Activated naive CD8-positive, alpha-beta T cell (primary cell): ENCODE data around the gene AGO4.
A peak's percentile ranks its signal among the peaks of the same experiment; 100 is the strongest.
"Not testable (repeated sequence)": the region's sequence is repeated elsewhere in the genome, so short reads cannot be mapped to it uniquely, and the experiment has no call there.

ENCODE experiments used
- H3K27ac Mint-ChIP-seq: one replicate; pipeline ENCODE4 v1.8.0; 2021; ENCODE audit warnings: mixed read lengths
- H3K27me3 Mint-ChIP-seq: one replicate; pipeline ENCODE4 v1.8.0; 2021; ENCODE audit warnings: mixed read lengths
- H3K36me3 Mint-ChIP-seq: one replicate; pipeline ENCODE4 v1.8.0; 2021; ENCODE audit warnings: mixed read lengths
- H3K4me1 Mint-ChIP-seq: one replicate; pipeline ENCODE4 v1.8.0; 2021; ENCODE audit warnings: low read depth, mixed read lengths
- H3K4me3 Mint-ChIP-seq: one replicate; pipeline ENCODE4 v1.8.0; 2021; ENCODE audit warnings: mild to moderate bottlenecking, mixed read lengths
- H3K9me3 Mint-ChIP-seq: one replicate; pipeline ENCODE4 v1.8.0; 2021; ENCODE audit warnings: low read depth, mixed read lengths

The AGO4 gene

GRCh38 chr1:35807614-35808449 is at the start of gene AGO4:
Gene AGO4 (plus strand): TSS chr1:35808016. CDS start chr1:35808417, 401 bp downstream.
- H3K9me3 Mint-ChIP-seq: no peaks in the 10 kb centered on the region
- H3K27ac Mint-ChIP-seq: peak within 1 kb of the TSS; percentile 84
- H3K4me1 Mint-ChIP-seq: peaks cover 31% of the 10 kb centered on the region
- H3K27me3 Mint-ChIP-seq: no peaks in the 10 kb centered on the region
- no peaks in the 10 kb centered on the region for H3K36me3 Mint-ChIP-seq
- peak within 1 kb of the TSS; percentile 92 for H3K4me3 Mint-ChIP-seq

GRCh38 chr1:35762141-35762540 is 45.7 kb upstream of the AGO4 start:
- no peak overlapping the region for H3K27ac Mint-ChIP-seq
- H3K9me3 Mint-ChIP-seq: no peaks in the 10 kb centered on the region
- no peak overlapping the region for H3K4me3 Mint-ChIP-seq
- no peaks in the 10 kb centered on the region for H3K4me1 Mint-ChIP-seq
- H3K36me3 Mint-ChIP-seq: peaks cover 12% of the 10 kb centered on the region
- no peaks in the 10 kb centered on the region for H3K27me3 Mint-ChIP-seq

GRCh38 chr1:35763201-35763600 is 44.6 kb upstream of the AGO4 start:
- Mint-ChIP-seq H3K27me3 (no peaks in the 10 kb centered on the region), H3K27ac (no peak overlapping the region), H3K36me3 (peaks cover 12% of the 10 kb centered on the region), H3K4me3 (no peak overlapping the region), H3K9me3 (no peaks in the 10 kb centered on the region), H3K4me1 (no peaks in the 10 kb centered on the region)

GRCh38 chr1:35764283-35764682 is 43.5 kb upstream of the AGO4 start:
- Mint-ChIP-seq H3K27ac (no peak overlapping the region), H3K9me3 (no peaks in the 10 kb centered on the region), H3K27me3 (no peaks in the 10 kb centered on the region), H3K36me3 (peaks cover 9% of the 10 kb centered on the region), H3K4me3 (no peak overlapping the region), H3K4me1 (peaks cover 6% of the 10 kb centered on the region)

- Mint-ChIP-seq H3K9me3 (no peaks in the 10 kb centered on the region), H3K4me3 (peak overlapping the region; percentile 85), H3K27me3 (no peaks in the 10 kb centered on the region), H3K36me3 (no peaks in the 10 kb centered on the region), H3K27ac (peak overlapping the region; percentile 68), H3K4me1 (peaks cover 10% of the 10 kb centered on the region)
Measured at GRCh38 chr1:35768350-35769187, 39.2 kb upstream of the AGO4 start.

GRCh38 chr1:35769188-35769758 is 38.5 kb upstream of the AGO4 start:
- H3K27ac Mint-ChIP-seq: peak overlapping the region; percentile 68
- no peaks in the 10 kb centered on the region for H3K27me3 Mint-ChIP-seq
- no peaks in the 10 kb centered on the region for H3K9me3 Mint-ChIP-seq
- H3K4me1 Mint-ChIP-seq: peaks cover 10% of the 10 kb centered on the region
- peak overlapping the region; percentile 97 for H3K4me3 Mint-ChIP-seq
- no peaks in the 10 kb centered on the region for H3K36me3 Mint-ChIP-seq

GRCh38 chr1:35773711-35774110 is 34.1 kb upstream of the AGO4 start:
- H3K4me3 Mint-ChIP-seq: no peak overlapping the region

GRCh38 chr1:35776172-35776571 is 31.6 kb upstream of the AGO4 start:
- H3K4me1 Mint-ChIP-seq, H3K27me3 Mint-ChIP-seq, H3K36me3 Mint-ChIP-seq: not testable (repeated sequence)

More at GRCh38 chr1:35773711-35774110, 34.1 kb upstream of the AGO4 start:
- Mint-ChIP-seq H3K27me3 (no peaks in the 10 kb centered on the region), H3K9me3 (no peaks in the 10 kb centered on the region), H3K36me3 (no peaks in the 10 kb centered on the region), H3K4me1 (peaks cover 8% of the 10 kb centered on the region), H3K27ac (no peak overlapping the region)

GRCh38 chr1:35777109-35777508 is 30.7 kb upstream of the AGO4 start:
- Mint-ChIP-seq H3K27ac (no peak overlapping the region), H3K4me3 (no peak overlapping the region), H3K9me3 (no peaks in the 10 kb centered on the region), H3K27me3 (no peaks in the 10 kb centered on the region), H3K4me1 (no peaks in the 10 kb centered on the region), H3K36me3 (no peaks in the 10 kb centered on the region)

More at GRCh38 chr1:35776172-35776571, 31.6 kb upstream of the AGO4 start:
- H3K27ac Mint-ChIP-seq, H3K9me3 Mint-ChIP-seq, H3K4me3 Mint-ChIP-seq: not testable (repeated sequence)

GRCh38 chr1:35783055-35783583 is 24.7 kb upstream of the AGO4 start:
- no peak overlapping the region for H3K27ac Mint-ChIP-seq
- H3K4me3 Mint-ChIP-seq: no peak overlapping the region
- H3K9me3 Mint-ChIP-seq: no peaks in the 10 kb centered on the region
- no peaks in the 10 kb centered on the region for H3K27me3 Mint-ChIP-seq
- H3K36me3 Mint-ChIP-seq: no peaks in the 10 kb centered on the region
- H3K4me1 Mint-ChIP-seq: no peaks in the 10 kb centered on the region

GRCh38 chr1:35784364-35784763 is 23.5 kb upstream of the AGO4 start:
- not testable (repeated sequence) for H3K9me3 Mint-ChIP-seq, H3K4me3 Mint-ChIP-seq, H3K27me3 Mint-ChIP-seq, H3K27ac Mint-ChIP-seq, H3K4me1 Mint-ChIP-seq, H3K36me3 Mint-ChIP-seq

GRCh38 chr1:35788139-35788538 is 19.7 kb upstream of the AGO4 start:
- Mint-ChIP-seq H3K4me3 (no peak overlapping the region), H3K27me3 (no peaks in the 10 kb centered on the region), H3K36me3 (no peaks in the 10 kb centered on the region), H3K27ac (no peak overlapping the region), H3K9me3 (no peaks in the 10 kb centered on the region), H3K4me1 (no peaks in the 10 kb centered on the region)

- Mint-ChIP-seq H3K4me1 (no peaks in the 10 kb centered on the region), H3K9me3 (no peaks in the 10 kb centered on the region), H3K4me3 (no peak overlapping the region), H3K27me3 (peaks cover 1% of the 10 kb centered on the region), H3K36me3 (no peaks in the 10 kb centered on the region), H3K27ac (no peak overlapping the region)
Measured at GRCh38 chr1:35790670-35791069, 17.1 kb upstream of the AGO4 start.

GRCh38 chr1:35795295-35795694 is 12.5 kb upstream of the AGO4 start:
- no peaks in the 10 kb centered on the region for H3K9me3 Mint-ChIP-seq
- peaks cover 3% of the 10 kb centered on the region for H3K27me3 Mint-ChIP-seq
- H3K4me1 Mint-ChIP-seq: no peaks in the 10 kb centered on the region
- no peaks in the 10 kb centered on the region for H3K36me3 Mint-ChIP-seq
- H3K4me3 Mint-ChIP-seq: no peak overlapping the region
- no peak overlapping the region for H3K27ac Mint-ChIP-seq

GRCh38 chr1:35797380-35797779 is 10.4 kb upstream of the AGO4 start:
- peaks cover 3% of the 10 kb centered on the region for H3K27me3 Mint-ChIP-seq
- H3K9me3 Mint-ChIP-seq: no peaks in the 10 kb centered on the region
- no peak overlapping the region for H3K4me3 Mint-ChIP-seq
- no peaks in the 10 kb centered on the region for H3K4me1 Mint-ChIP-seq
- no peak overlapping the region for H3K27ac Mint-ChIP-seq
- no peaks in the 10 kb centered on the region for H3K36me3 Mint-ChIP-seq
